DOHH2 (cell line): Measurements from ENCODE around the gene MLH3.

Experiments used
- H3F3A ChIP-seq: fragments of 200-600 bp; sonication (generic), shearing (Covaris generic); 2 replicates; pipeline ENCODE4 v1.6.0; 2016; ENCODE audit warnings: antibody characterized with exemption, mild to moderate bottlenecking; ENCODE audit not compliant: control insufficient read depth, insufficient read depth
- H3K27ac ChIP-seq: fragments of 200-600 bp; sonication (generic); 2 replicates; pipeline ENCODE4 v1.5.1; 2014; ENCODE audit warnings: low read depth, mild to moderate bottlenecking, low read length, moderate library complexity
- H3K27me3 ChIP-seq: fragments of 200-600 bp; sonication (generic); 2 replicates; pipeline ENCODE4 v1.6.1; 2014; ENCODE audit warnings: mild to moderate bottlenecking, low read length, mixed read lengths; ENCODE audit not compliant: control insufficient read depth
- H3K36me3 ChIP-seq: fragments of 200-600 bp; sonication (generic); 2 replicates; pipeline ENCODE4 v1.6.1; 2014; ENCODE audit warnings: mild to moderate bottlenecking, low read length, moderate library complexity, mixed read lengths; ENCODE audit not compliant: control insufficient read depth
- H3K4me1 ChIP-seq: fragments of 200-600 bp; sonication (generic); 2 replicates; pipeline ENCODE4 v1.6.1; 2014; ENCODE audit warnings: mild to moderate bottlenecking, low read length, mixed read lengths; ENCODE audit not compliant: control insufficient read depth
- H3K4me2 ChIP-seq: fragments of 200-600 bp; sonication (generic); 2 replicates; pipeline ENCODE4 v1.6.0; 2014; ENCODE audit warnings: mild to moderate bottlenecking, low read length, moderate library complexity
- H3K4me3 ChIP-seq: fragments of 200-600 bp; sonication (generic); 2 replicates; pipeline ENCODE4 v1.5.1; 2014; ENCODE audit warnings: mild to moderate bottlenecking, low read length, mixed read lengths
- H3K79me2 ChIP-seq: fragments of 200-600 bp; sonication (generic); 2 replicates; pipeline ENCODE4 v1.6.1; 2014; ENCODE audit warnings: mild to moderate bottlenecking, low read length, mixed read lengths; ENCODE audit not compliant: control insufficient read depth
- H3K9me2 ChIP-seq: fragments of 200-600 bp; sonication (generic); replicated peaks from 2 replicates; pipeline ENCODE4 v1.6.1; 2014; ENCODE audit warnings: mild to moderate bottlenecking, low read length, mixed read lengths; ENCODE audit not compliant: control insufficient read depth
- H3K9me3 ChIP-seq: fragments of 200-600 bp; sonication (generic); 2 replicates; pipeline ENCODE4 v1.6.1; 2014; ENCODE audit warnings: antibody characterized with exemption, low read length, mixed read lengths; ENCODE audit not compliant: control insufficient read depth, insufficient read depth
- H4K20me1 ChIP-seq: fragments of 200-600 bp; sonication (generic); 2 replicates; pipeline ENCODE4 v1.6.0; 2014; ENCODE audit warnings: low read depth, mild to moderate bottlenecking, antibody characterized with exemption, low read length, moderate library complexity; ENCODE audit not compliant: control insufficient read depth, insufficient read depth
- CTCF ChIP-seq: fragments of 200-600 bp; sonication (generic); IDR thresholded peaks from one replicate; pipeline ENCODE4 v1.5.1; 2014; ENCODE audit warnings: antibody characterized with exemption, mild to moderate bottlenecking, low read depth, low read length; ENCODE audit not compliant: poor library complexity, severe bottlenecking
- EZH2phosphoT487 ChIP-seq: fragments of 200-600 bp; sonication (generic); IDR thresholded peaks from 2 replicates; pipeline ENCODE4 v1.6.1; 2017; ENCODE audit warnings: borderline replicate concordance, mild to moderate bottlenecking, antibody characterized with exemption, low read length, moderate library complexity, mixed read lengths

Gene MLH3

DNA sequence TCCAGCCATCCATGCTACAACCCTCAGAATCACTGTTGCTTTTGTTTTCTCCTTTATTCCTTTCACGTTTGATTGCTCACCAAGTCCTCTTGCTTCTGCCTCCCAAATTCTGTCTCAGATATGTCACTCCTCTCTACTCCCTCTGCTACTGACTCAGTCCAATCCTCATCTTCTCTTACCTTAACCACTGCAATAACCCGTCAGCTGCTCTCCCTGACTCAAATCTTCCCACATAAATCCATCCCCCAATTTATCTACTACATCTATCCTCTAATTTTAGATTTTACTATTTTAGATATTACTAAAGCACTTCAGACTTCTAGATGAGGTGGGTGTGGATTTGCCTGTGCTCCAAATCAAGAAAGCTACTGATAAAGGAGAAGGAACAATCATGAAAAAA, 25.4 kb downstream of the MLH3 start:
- Histone ChIP-seq H3K79me2 (no peaks in the 10 kb centered on the region), H3K9me3 (no peaks in the 10 kb centered on the region), H3F3A (0 out of 2 replicates have a peak, but pooled peaks cover 5% of the 10 kb centered on the region), H3K9me2 (no peaks in the 10 kb centered on the region), H3K27ac (no peak overlapping the region), H3K4me1 (no peaks in the 10 kb centered on the region), H4K20me1 (no peaks in the 10 kb centered on the region), H3K36me3 (peaks cover 52% of the 10 kb centered on the region), H3K4me2 (no peak overlapping the region), H3K27me3 (no peaks in the 10 kb centered on the region), H3K4me3 (no peak overlapping the region)
- TF ChIP-seq EZH2phosphoT487 (no peak), CTCF (no peak)

DNA sequence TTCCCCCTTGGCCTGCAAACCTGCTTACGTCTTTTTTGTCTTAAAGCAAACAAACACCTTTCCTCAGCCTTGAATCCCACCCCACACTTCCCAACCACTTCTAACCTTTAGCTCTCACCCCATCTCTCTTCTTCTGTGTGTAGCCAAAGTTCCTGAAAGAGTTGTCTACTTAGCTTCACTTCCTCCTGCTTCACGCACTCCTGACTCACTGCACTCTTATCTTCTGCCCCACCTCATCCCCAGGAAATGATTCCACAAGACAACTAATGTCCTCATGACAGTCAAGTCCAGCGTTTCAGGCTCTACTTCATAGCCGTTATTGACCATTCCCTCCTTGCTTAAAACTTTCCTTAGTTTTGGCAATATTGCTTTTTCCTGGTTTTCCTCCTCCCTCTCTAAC, 26.2 kb downstream of the MLH3 start:
- Histone ChIP-seq H3K79me2 (no peaks in the 10 kb centered on the region), H4K20me1 (no peaks in the 10 kb centered on the region), H3K4me3 (no peak overlapping the region), H3F3A (0 out of 2 replicates have a peak, but pooled peaks cover 5% of the 10 kb centered on the region), H3K36me3 (peaks cover 47% of the 10 kb centered on the region), H3K27me3 (no peaks in the 10 kb centered on the region), H3K9me3 (no peaks in the 10 kb centered on the region), H3K9me2 (no peaks in the 10 kb centered on the region), H3K4me2 (no peak overlapping the region), H3K4me1 (no peaks in the 10 kb centered on the region), H3K27ac (no peak overlapping the region)
- no peak for TF ChIP-seq CTCF
- no peak for TF ChIP-seq EZH2phosphoT487

DNA sequence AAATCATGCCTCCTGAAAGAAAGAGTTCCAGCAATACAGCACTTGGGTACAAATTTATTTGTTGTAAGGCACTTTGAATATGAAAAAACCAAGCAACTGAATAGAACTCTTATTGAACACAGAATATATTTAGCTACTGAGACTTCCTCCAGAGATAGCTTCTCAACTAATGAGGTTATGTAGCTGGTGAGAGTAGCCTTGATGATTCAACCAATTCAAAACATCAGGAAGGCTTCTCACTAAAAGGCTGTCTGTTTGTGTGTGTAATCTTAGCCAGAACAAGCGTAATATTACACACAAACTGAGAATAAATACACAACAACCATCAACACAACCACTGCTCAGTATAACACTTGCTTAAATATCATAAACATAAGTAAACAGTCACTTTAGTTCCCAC, 28.2 kb downstream of the MLH3 start:
- TF ChIP-seq CTCF (no peak), EZH2phosphoT487 (no peak)
- H3K9me2 ChIP-seq = no peaks in the 10 kb centered on the region

More for the DNA sequence above, 28.2 kb downstream of the MLH3 start:
- H3K36me3 ChIP-seq = peaks cover 55% of the 10 kb centered on the region
- H3K9me3 ChIP-seq = no peaks in the 10 kb centered on the region
- H3K4me1 ChIP-seq = no peaks in the 10 kb centered on the region
- no peak overlapping the region for H3K27ac ChIP-seq
- no peak overlapping the region for H3K4me3 ChIP-seq
- no peaks in the 10 kb centered on the region for H3K27me3 ChIP-seq
- 0 out of 2 replicates have a peak, but pooled peaks cover 5% of the 10 kb centered on the region for H3F3A ChIP-seq
- no peak overlapping the region for H3K4me2 ChIP-seq
- H4K20me1 ChIP-seq = no peaks in the 10 kb centered on the region
- H3K79me2 ChIP-seq = no peaks in the 10 kb centered on the region
